Skeletal muscle satellite cell (primary cell): ENCODE data around the gene PHF23.

ENCODE experiments used
- H3K27me3 ChIP-seq: 2 replicates; pipeline ENCODE4 v1.7.0; 2013; ENCODE audit warnings: low read length; ENCODE audit not compliant: control insufficient read depth, insufficient read depth
- H3K36me3 ChIP-seq: 2 replicates; pipeline ENCODE4 v1.7.0; 2013; ENCODE audit warnings: mild to moderate bottlenecking, control low read depth, low read length; ENCODE audit not compliant: insufficient read depth
- H3K4me1 ChIP-seq: 2 replicates; pipeline ENCODE4 v1.7.0; 2013; ENCODE audit warnings: low read length; ENCODE audit not compliant: control insufficient read depth, insufficient read depth
- H3K4me2 ChIP-seq: 2 replicates; pipeline ENCODE4 v1.7.0; 2013; ENCODE audit warnings: mild to moderate bottlenecking, low read length
- H3K4me3 ChIP-seq: 2 replicates; pipeline ENCODE4 v1.7.0; 2013; ENCODE audit warnings: low read length
- H3K9ac ChIP-seq: 2 replicates; pipeline ENCODE4 v1.7.0; 2013; ENCODE audit warnings: mild to moderate bottlenecking, low read depth, low read length, moderate library complexity
- H3K9me3 ChIP-seq: replicated peaks from 2 replicates; pipeline ENCODE4 v1.7.0; 2013; ENCODE audit warnings: mild to moderate bottlenecking, control low read depth, low read length

Gene PHF23

DNA sequence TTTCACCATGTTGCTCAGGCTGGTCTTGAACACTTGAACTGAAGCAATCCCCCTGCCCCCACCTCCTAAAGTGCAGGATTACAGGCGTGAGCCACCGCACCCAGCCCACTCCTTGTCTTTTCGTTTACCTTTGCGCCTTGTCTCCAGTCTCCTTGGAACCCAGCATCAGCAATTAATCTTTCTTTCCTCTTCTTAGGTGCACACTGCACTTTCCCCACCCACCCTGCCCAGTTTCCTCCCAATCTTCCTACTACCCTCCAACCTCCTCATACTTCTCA lies 24.5 kb upstream of the PHF23 start:
- no peak overlapping the region for H3K4me3 ChIP-seq
- H3K4me1 ChIP-seq = peaks cover 53% of the 10 kb centered on the region
- H3K4me2 ChIP-seq = peak overlapping the region; percentile 14
- no peak overlapping the region for H3K9ac ChIP-seq
- H3K9me3 ChIP-seq = no peaks in the 10 kb centered on the region
- H3K27me3 ChIP-seq = no peaks in the 10 kb centered on the region
- H3K36me3 ChIP-seq = peaks cover 10% of the 10 kb centered on the region

DNA sequence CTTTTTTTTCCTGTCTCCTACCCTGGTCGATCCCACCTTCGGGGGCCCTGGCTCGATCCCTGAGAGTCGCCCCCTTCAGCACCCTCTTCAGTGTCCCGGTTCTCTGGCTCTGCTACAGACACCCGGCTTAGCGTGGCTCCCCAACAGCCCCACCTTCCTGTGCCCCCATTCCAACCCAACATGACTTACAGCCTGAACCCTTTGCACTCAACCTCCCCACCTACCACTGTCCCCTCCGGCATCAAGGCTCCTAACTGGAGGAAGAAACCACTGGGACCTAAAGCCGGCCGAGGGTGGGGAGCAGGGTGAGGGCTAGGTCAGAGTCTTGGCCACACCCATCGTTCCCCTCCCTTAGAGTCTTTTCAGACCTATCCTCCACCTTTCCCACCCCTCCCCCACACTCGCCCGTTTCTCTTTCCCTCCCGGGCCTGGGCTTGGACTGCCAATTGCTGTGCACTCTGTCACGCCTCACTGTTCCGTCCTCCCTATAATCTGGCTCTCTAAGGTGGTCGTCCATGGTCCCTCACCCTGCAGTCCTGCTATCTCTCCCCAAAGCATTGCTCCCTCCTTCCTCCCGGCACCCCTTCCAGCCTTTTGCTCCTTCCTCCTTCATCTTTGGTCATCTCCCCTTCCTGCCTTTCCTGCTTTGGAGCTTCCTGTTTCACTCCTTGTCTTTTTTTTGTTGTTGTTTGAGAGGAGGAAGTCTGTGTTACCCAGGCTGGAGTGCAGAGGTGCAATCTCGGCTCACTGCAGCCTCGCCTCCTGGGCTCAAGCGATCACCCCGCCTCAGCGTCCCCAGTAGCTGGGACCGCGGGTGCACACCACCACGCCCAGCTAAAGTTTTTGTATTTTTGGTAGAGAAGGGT lies 23.9 kb upstream of the PHF23 start:
- H3K9ac ChIP-seq = peak overlapping the region; percentile 31
- H3K4me3 ChIP-seq = peak overlapping the region; percentile 59

DNA sequence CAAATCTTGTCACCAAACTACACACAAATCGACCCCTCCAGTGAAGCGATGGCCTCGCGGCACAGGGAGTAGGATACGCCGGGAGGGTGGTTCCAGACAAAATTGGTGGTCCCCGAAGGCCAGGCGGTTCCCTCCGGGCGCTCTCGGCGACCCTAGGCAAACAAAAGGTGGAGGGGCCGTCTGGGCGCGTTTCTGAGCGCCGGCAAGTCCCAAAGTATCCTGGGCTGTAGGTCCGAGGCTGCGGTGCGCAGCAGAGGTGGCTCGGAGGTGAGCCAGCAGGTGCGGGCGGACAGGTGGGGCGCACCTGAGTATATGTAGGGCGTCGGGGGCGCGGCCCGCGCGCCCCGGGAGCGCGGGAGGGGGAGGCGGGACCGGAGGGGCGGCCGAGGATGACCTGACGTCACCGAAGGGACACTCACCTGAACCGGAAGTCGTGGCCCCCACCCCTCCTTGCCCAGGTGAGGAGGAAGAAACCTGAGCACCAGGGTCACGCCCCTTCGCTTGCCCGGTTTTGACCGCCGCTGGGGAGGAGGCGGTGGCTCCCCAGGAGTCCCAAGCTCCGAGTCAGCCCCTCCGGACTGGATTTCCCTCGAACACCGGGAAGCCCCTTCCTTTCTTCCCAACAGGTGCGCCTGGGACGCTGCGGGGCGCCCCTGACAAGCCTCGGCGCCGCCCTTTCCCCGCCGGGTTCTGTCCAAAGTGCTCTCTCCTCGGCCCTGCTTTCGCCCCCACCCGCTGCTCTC lies 23.1 kb upstream of the PHF23 start, which contains the start of gene CLDN7:
CLDN7 (minus strand) TSS at position 287 of the 743 bp plus-strand sequence. CDS start 435 bp downstream, outside the sequence.
- Histone ChIP-seq H3K4me3 (peak within 1 kb of the TSS; percentile 59), H3K27me3 (no peaks in the 10 kb centered on the region), H3K36me3 (peaks cover 14% of the 10 kb centered on the region), H3K4me1 (peaks cover 56% of the 10 kb centered on the region), H3K4me2 (peak within 1 kb of the TSS; percentile 86), H3K9me3 (no peaks in the 10 kb centered on the region), H3K9ac (peak within 1 kb of the TSS; percentile 67)

More for the DNA sequence above, 23.9 kb upstream of the PHF23 start:
- H3K4me1 ChIP-seq = peaks cover 56% of the 10 kb centered on the region
- H3K9me3 ChIP-seq = no peaks in the 10 kb centered on the region
- peaks cover 14% of the 10 kb centered on the region for H3K36me3 ChIP-seq
- H3K27me3 ChIP-seq = no peaks in the 10 kb centered on the region
- H3K4me2 ChIP-seq = peak overlapping the region; percentile 86

DNA sequence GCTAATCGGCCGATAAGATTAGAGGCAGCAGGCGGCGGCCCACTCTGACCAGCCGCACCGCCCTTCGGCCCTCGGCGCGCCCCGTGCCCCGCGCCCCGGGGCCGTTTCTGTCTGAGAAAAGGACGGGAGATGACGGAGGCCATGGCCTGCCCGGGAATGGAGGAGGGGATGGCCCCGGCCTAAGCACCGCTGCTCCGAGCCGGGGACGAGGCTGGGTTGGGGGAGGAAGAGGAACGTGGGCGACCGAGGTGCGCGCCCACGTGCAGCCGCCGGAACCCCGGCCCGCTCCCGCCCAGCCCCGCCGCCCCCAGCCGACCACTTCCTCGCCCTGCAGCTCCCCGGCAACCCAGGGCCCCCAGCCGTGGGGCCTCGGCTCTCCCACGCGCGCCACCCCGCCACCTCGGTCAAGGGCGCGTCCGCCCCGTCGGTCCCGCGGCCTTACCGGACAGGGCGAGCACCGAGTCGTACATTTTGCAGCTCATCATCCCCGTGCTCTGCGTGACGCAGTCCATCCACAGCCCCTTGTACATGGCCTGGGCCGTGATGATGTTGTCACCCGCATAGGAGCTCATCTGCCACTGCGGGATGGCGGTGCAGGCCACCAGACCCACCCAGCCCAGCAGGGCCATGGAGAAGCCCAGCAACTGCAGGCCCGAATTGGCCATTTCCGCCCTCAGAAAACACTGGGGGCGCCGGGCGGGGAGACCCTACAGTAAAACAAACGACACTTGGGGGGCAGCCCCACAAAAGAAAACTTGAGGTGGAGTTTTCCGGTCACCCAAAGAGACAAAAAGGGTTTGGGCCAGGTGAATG lies 22.3 kb upstream of the PHF23 start:
- Histone ChIP-seq H3K36me3 (peaks cover 19% of the 10 kb centered on the region), H3K4me3 (peak overlapping the region; percentile 59), H3K9me3 (no peaks in the 10 kb centered on the region), H3K27me3 (no peaks in the 10 kb centered on the region), H3K4me2 (peak overlapping the region; percentile 86), H3K4me1 (peaks cover 53% of the 10 kb centered on the region), H3K9ac (peak overlapping the region; percentile 67)

DNA sequence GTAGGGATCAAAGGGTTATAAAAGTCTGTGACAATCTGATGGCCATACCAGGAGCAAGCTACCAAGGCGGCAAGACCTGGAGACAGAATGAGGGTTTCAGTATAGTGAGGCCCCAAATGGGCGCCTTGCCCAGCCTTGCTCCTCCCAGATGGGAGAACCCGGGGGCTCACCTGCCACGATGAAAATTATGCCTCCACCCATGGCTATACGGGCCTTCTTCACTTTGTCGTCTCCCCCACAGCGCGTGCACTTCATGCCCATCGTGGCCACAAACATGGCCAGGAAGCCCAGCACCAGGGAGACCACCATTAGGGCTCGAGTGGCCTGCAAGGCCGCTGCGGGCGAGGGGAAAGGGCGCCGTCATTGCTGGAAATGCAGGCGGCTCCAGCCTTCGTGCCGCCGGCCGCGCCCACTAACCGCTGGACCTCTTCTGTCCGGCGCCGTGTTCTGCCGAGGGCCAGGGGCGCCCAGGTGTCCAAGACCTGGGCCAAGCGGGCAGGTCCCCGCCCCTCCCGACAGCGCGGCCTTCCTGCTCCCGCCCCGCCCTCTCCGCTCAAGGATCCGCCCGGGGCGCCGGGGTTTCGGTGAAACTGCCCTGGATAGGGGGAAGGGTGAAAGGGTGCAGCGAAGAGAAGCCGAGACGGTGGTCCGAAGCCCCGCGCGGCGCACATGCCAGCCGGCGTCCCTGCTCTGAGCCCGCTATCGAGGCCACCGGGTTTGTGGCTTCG lies 21.6 kb upstream of the PHF23 start:
- H3K27me3 ChIP-seq = no peaks in the 10 kb centered on the region
- H3K4me3 ChIP-seq = peak overlapping the region; percentile 59
- H3K9ac ChIP-seq = peak overlapping the region; percentile 67
- H3K4me1 ChIP-seq = peaks cover 53% of the 10 kb centered on the region
- peak overlapping the region; percentile 86 for H3K4me2 ChIP-seq
- no peaks in the 10 kb centered on the region for H3K9me3 ChIP-seq
- H3K36me3 ChIP-seq = peaks cover 20% of the 10 kb centered on the region

DNA sequence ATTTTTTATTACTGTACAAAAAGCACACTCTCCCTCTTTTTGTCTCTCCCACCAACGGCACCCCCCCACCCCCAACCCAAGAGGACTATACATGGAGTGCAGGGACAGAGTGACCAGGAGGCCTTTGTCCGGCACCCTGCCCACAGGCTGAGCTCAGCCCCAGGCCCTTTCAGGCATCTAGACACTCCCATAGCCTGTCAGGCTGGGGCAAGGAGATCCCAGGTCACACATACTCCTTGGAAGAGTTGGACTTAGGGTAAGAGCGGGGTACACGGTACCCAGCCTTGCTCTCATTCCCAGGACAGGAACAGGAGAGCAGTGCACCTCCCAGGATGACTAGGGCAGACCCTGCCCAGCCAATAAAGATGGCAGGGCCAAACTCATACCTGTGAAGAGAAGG lies 20.9 kb upstream of the PHF23 start:
- Histone ChIP-seq H3K9ac (no peak overlapping the region), H3K9me3 (no peaks in the 10 kb centered on the region), H3K4me3 (no peak overlapping the region), H3K4me2 (no peak overlapping the region), H3K4me1 (peaks cover 53% of the 10 kb centered on the region), H3K36me3 (peaks cover 22% of the 10 kb centered on the region), H3K27me3 (no peaks in the 10 kb centered on the region)

DNA sequence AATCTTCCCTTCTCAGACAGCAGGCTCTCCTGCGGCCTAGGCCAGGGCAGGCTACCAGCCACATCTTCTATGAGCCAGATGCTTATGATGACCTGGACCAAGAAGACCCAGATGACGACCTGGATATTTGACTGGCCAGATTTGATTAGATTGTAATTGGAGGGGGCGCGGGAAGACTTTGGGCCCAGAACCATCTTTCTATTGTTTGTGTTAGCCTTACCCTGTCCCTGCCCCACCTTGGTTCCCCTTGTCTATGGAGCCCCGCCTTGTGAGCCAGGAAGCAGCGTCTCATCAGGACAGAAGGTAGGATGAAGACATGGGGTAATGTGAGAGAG lies 20.3 kb upstream of the PHF23 start:
- H3K27me3 ChIP-seq = no peaks in the 10 kb centered on the region
- no peaks in the 10 kb centered on the region for H3K9me3 ChIP-seq
- H3K36me3 ChIP-seq = peaks cover 28% of the 10 kb centered on the region
- H3K4me3 ChIP-seq = no peak overlapping the region
- peak overlapping the region; percentile 60 for H3K4me2 ChIP-seq
- H3K4me1 ChIP-seq = peaks cover 53% of the 10 kb centered on the region
- no peak overlapping the region for H3K9ac ChIP-seq

DNA sequence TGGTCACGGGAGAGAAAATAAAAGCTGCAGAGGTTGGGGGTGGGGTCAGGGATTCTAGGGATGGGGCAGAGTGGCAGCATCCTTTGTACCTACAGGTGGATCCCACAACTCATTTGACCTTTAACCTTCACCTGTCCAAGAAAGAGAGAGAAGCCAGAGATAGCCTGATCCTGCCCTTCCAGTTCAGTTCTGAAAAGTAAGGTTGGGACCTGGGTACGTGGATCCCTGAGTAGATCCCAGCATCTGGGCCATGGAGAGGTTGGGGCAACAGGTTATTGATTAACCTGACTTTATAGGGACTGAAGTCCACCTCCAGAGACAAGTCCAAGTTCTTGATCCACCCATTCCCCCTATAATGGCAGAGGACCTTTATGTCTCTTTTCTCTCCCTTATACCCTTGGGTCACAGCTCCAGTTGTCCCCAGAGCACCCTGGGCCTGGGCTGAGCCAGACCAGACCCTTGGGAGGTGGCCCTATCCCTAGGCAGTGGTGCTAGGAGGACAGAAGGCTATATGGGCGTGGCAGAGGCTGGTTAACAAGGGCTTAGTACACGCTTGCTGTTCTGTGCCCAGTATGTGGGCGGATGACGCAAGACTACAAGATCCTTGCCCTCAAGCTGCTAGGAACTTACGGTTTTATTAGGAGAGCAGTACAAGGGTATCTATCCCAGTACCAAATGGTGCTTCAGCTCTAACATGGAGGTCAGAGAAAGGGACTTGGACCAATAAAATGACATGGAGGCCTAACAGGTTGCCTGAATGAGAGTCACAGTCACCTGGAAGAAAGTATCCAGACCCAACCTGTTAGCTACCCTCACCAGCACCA lies 19.7 kb upstream of the PHF23 start:
- Histone ChIP-seq H3K36me3 (peaks cover 33% of the 10 kb centered on the region), H3K9ac (peak overlapping the region; percentile 49), H3K27me3 (no peaks in the 10 kb centered on the region), H3K4me1 (peaks cover 49% of the 10 kb centered on the region), H3K9me3 (no peaks in the 10 kb centered on the region), H3K4me3 (no peak overlapping the region), H3K4me2 (peak overlapping the region; percentile 60)

DNA sequence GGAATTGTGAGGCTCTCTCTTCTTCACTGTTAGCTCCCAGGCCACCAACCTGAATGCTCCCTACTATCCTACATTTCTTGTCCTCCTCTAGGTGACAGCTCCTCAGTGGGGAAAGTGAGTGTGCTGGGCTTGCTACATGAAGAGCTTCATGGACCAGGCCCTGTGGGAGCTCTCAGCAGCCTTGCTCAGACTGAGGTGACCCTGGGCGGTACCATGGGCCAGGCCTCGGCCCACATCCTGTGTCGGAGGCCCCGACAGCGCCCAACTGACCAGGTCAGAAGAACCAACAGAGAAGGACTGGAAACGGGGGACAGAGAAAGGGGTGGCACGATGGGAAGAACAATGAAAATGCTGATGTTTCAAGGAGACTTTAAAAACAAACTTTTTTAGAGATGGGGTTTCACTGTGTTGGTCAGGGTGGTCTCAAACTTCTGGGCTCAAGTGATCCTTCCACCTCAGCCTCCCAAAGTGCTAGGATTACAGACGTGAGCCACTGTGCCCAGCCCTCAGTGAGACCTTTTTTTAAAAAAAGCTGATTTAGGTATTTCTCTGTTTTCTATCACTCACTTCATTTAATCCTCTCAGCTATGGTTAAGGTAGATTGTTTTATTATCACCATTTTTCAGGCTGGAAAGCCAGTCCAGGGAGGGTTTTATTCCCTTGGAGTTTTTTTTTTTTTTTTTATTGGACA lies 17.7 kb upstream of the PHF23 start:
- Histone ChIP-seq H3K4me1 (peaks cover 36% of the 10 kb centered on the region), H3K4me3 (no peak overlapping the region), H3K9ac (no peak overlapping the region), H3K9me3 (no peaks in the 10 kb centered on the region), H3K36me3 (peaks cover 34% of the 10 kb centered on the region), H3K4me2 (no peak overlapping the region), H3K27me3 (no peaks in the 10 kb centered on the region)

DNA sequence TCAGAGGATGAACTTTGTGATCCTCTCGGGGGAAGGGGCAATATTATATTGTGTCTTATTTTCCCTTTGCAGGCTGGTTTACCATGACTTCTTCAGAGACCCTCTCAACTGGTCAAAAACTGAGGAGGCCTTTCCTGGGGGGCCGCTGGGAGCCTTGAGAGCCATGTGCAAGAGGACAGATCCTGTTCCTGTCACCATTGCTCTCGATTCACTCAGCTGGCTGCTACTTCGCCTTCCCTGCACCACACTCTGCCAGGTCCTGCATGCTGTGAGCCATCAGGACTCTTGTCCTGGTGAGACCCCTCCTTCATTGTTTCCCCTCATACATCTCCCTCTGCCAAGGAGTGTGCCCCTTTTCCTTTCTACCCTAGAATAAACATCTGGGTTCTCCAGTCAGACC lies 15.3 kb upstream of the PHF23 start:
- no peak overlapping the region for H3K4me2 ChIP-seq
- peaks cover 32% of the 10 kb centered on the region for H3K36me3 ChIP-seq
- no peaks in the 10 kb centered on the region for H3K27me3 ChIP-seq
- peaks cover 26% of the 10 kb centered on the region for H3K4me1 ChIP-seq
- no peaks in the 10 kb centered on the region for H3K9me3 ChIP-seq
- no peak overlapping the region for H3K9ac ChIP-seq
- H3K4me3 ChIP-seq = no peak overlapping the region
